HG03342 (cell line): ENCODE results near the gene ATP10B.

ENCODE experiments used
- ATAC-seq: cut with Tn5 transposase; IDR thresholded peaks from one replicate; pipeline ENCODE4 v1.9.1; 2021; ENCODE audit warnings: mild to moderate bottlenecking, moderate library complexity; ENCODE audit not compliant: unreplicated experiment

ATP10B gene

DNA sequence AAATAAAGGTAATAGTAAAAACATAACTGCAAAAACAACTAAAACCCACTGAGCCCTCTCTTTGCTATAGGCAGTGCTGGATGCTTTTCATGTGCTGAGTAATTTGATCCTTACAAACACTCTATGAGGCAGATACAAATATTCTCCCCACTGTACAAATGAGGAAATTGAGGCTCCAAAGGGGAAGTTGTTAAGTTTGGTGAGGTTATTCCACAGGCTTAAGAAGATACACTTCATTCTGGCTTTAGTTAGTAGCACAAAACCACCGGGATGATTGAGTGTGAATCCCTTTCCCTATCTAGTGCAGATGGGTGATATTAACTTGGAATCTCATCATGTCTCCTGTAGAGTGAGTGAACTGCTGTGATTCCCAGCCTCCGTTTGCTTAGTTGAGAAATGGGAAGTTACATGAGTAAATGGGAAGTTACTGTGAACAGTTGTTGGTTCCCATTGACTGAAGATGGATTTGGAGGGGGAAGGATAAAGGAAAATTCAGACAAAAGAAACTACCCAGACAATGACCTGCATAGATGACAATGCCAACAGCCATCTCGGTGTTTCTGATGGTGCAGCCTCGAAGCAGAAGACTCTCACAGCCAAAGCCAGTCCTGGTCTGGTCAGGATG is 208.3 kb downstream of the ATP10B start:
- ATAC-seq, result no peak

GRCh38 chr5:160641405-160641804 is 210.6 kb downstream of the ATP10B start:
- ATAC-seq, result peak; percentile 59

DNA sequence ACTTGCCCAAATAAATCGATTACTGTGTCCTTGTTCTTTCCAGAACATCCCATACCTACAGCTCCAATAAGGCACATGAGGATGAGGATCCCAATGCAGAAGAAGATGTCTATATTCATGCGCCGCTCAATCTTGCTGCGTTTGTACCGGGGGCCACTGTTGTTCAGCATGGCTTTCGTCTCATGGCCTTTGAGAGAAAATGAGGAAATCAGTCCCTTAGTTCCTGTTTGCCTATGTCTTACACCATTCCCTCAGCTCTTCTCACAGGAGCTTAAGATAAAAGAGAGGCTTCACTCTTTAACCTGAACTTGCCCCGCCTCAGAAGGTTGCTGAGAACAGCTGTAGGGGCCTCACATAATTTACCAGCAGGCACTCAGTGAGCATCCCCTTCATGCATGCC is 211.6 kb downstream of the ATP10B start:
- no peak for ATAC-seq

DNA sequence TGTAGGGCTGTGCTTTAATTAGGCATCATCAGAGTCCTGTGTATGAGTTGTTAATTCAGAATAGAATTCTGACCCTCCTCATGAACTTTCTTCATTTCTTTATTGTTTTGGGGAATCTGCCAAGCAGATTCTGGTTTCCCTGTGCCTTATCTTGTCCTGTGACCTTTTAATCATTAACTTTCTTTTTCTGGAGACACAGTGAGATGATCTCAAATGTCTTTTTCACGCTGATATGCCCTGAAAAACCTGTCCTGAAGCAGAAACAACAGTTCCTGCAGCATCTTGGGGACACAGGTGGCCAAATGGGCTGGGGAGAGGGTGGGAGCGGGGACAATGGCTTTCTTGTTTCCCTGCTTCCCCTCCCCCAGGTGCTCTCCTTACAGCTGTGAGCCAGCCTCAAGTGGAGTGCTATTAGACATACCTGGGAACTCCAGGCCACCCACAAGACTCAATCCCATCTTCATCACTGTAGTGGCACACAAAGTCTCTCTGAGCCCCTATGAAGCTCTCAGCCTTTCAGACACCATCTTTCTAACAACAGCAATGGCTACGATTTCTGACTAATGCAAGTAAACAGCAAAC is 213.8 kb downstream of the ATP10B start:
- no peak for ATAC-seq

- no peak for ATAC-seq
These were observed 214.5 kb downstream of the ATP10B start for GRCh38 chr5:160637357-160638090.

DNA sequence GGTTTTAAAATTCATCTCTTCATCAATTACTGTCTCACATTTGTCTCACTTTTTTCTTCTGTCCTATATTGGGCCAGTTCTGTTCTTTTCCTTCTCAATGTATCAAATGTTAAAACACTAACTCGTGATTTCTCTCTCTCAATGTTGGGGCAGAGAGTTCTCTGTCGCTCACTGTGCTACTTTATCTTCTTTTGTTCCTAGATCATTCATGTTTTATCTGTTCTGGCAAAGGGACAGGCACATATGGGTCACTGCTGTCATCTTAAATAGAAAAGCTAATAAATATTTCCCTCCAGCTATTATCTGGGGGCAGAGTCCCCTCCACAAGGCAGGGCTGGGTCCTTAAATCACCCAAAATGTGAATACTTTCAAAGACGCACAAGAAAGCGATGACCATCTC is 216.3 kb downstream of the ATP10B start:
- ATAC-seq, result no peak

DNA sequence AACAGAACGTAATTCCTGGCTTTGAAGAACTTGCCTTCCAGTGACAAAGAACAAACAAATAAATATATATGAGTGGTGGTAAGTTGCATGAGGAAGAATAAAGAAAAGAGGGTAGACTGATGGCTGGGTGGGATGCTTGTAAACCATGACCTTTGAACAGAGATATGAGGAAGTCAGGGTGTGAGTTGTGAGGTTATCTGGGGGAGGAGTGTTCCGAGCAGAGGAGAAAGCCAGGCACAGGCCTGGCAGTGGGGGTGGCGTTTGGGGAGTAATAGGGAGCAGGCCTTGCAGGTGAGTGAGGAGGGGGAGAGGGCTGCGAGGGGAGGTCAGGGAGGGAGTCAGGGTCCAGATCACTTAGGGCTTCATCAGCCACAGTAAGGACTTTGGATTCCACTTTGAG is 217.0 kb downstream of the ATP10B start:
- no peak for ATAC-seq

GRCh38 chr5:160629003-160629402 is 223.0 kb downstream of the ATP10B start:
- ATAC-seq, result no peak

DNA sequence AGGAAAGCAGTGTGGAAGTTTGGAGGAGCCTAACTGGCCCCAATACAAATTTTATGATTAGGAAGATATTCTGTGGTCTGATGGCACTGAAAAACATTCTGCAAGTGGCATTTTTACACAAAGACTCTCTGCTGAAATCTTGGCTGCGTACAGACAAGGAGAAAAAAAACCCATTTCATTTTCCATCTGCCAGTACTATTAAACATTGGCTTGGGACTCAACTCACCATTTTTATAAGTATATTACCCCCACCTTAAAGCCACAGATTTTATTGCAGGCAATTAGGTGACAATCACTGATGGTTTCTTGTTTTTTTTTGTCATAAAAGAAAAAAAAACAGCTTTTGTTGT is 223.4 kb downstream of the ATP10B start:
- no peak for ATAC-seq

DNA sequence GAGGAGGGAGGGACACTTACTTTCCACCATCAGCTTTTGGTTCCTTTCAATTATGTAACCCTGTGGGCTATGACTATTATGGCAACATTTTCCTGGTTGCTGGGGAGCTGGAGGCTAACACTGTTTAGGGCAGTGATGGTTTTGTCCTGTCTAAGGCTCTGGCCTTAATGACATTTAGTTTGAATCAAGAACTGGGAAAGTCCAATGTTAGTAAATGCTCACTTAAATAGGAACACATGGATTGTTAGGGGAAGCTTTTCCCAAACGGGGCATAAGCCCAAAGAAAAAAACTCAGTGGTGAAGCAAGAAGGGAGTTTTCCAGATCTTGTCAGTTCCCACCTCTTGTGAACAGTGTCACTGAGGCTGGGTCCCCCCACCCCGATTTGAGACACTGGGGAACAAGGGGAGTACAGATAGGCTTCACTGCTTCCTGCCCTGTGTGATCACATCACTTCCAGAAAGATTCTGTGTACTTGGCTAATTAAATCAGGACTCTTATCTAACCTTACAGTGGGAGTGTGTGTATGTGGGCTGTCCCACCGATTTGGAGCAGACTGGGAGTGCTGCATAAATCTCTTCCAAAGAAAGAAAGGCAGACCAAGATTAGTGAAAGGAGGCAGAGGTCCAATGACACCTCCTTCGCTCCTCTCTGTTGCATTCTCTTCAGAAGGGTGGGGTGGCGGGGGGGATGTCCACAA is 223.9 kb downstream of the ATP10B start:
- ATAC-seq, result no peak

GRCh38 chr5:160626322-160626721 is 225.7 kb downstream of the ATP10B start:
- ATAC-seq, result no peak

DNA sequence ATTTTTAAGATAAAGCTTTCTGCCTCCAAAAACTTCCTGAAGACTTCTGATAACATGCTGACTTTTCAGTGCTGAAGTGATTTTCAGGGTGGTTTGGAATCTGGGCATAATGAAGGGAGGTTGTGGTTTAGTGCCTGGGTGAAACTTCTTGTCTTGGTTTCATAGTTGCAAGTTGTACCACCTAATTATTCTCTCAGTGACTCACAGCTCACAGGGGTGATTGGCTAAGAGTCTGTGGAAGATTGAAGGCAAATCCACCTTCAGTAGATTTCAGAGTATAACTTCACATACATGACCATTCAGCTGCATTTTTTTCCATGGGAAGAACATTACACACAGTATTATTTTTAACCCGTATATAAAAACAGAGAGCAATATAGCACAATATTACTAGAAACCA is 230.5 kb downstream of the ATP10B start:
- no peak for ATAC-seq

- ATAC-seq, result no peak
These were observed 231.6 kb downstream of the ATP10B start for GRCh38 chr5:160620401-160620800.

DNA sequence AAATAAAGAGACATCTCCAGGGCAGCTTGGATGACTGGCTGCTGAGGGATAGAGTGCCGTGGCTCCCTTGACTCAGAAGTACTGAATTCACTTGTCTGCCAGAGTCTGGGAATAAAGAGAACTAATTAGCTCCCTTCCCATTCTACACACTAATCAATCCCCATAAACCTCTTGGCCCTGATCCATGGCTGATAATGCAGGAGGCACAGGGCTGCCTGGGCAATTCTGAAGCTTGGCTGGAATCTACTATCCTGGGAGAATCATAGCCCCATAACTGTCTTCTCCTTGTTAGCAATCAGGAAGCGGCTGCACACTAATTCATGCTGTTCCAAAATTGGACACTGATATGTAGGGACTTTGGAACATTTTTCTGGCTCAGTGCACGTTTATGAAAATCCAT is 232.6 kb downstream of the ATP10B start:
- ATAC-seq, result no peak

- ATAC-seq, result no peak
These were observed 233.7 kb downstream of the ATP10B start for GRCh38 chr5:160618286-160618685.

DNA sequence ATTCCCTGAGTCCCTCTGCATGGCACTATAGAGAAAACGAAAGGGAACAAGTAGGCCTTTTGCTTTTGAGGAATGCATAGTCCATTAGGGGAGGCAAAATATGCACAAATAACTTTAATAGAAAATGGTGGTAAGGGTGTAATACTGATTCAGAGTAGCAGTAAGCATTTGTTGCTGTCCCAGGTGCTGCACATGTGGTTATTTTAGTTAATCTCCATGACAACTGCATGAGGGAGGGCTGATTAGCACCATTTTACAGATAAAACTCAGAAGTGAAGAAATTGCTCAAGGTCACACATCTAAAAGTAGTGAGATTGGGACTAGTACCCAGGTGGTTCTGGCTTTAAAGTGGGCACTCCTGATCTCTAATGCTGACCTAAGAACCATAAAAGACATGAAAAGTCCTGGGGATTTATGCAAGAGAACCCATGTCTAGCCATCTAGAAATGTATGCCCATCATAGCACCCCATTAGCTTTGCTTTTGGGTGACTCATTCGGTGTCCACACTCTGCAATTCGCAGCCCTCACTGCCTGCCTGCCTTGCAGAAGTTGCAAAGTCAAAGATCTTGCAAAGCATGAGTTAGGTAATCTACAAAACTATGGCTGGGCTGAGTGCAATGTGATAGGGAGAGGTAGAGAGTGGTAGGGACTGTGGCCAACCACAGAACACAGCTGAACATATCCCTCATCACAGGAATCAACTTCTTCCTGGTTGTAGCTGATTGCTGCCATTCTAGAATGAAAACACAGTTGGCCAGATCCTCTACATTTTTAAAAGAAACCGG is 235.1 kb downstream of the ATP10B start:
- ATAC-seq, result no peak

GRCh38 chr5:160614136-160614535 is 237.9 kb downstream of the ATP10B start:
- no peak for ATAC-seq

DNA sequence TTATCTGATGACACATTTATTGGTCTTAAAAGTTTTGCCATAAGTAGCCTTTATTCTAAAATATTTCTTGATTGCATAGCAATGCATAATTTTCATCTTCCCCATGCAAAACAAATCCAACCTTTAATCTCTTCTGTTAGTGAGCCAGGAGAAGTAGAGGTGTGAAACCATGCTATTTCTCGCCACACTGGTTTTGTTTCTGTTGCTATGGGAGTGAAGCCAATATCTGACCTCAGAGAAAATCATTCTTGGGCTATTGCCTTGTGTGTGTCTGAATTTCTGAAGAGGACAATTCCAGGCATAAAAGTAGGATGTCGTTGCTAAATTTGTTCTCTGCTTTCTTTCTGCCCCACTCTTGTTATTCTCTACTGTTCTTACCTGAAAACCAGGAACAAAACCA is 246.7 kb downstream of the ATP10B start:
- ATAC-seq, result peak; percentile 64

- no peak for ATAC-seq
These were observed 247.5 kb downstream of the ATP10B start for GRCh38 chr5:160604484-160604883.

GRCh38 chr5:160602744-160603143 is 249.3 kb downstream of the ATP10B start:
- ATAC-seq, result no peak

DNA sequence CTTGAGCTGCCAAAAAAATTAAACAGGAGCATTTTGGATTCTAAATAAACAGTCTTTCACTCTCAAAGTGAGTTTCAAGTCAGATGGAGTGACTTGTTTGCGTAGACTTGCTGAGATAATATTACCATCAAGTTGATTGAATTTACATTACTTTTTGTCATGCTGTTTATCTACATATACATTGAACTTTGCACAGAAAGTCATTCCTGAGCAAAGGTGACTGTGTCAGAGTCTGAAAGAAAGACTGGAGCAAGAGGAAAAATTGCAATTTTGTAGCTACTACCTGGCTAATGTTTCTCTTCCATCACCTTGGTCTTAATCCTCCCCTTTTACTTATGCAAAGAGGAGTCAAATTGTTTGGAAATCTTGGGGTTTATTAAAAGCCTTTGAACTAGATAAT is 251.0 kb downstream of the ATP10B start:
- ATAC-seq, result no peak
